HCT116 (cell line): ENCODE measurements around the gene CNTFR. TPM values are rescaled to one million over a fixed set of nuclear protein-coding genes. Genes with fewer than 3 reads are reported as not detected.

Experiments
- ATAC-seq: fragments of 200-7000 bp; cut with Tn5 transposase; 2 replicates; pipeline ENCODE4 v1.9.1; 2020; ENCODE audit warnings: mild to moderate bottlenecking, moderate library complexity
- BruUV-seq: library from RNA; stranded (reverse); fragments of 400-500 nt; replicated peaks from 2 replicates; lab custom pipeline; 2021; lab: Mats Ljungman, UMichigan
- CTCF ChIA-PET: fragments of 300-600 bp; sonication (Branson Sonifier 250); formaldehyde crosslinking; loops from one replicate; lab custom pipeline; 2021; ENCODE audit warnings: antibody characterized with exemption; lab: Charles Lee
- POLR2A ChIA-PET: fragments of 300-600, 350-600 bp; sonication (Branson Sonifier 250); formaldehyde crosslinking; loops from one replicate; lab custom pipeline; 2021; ENCODE audit warnings: antibody characterized with exemption; lab: Charles Lee
- RAD21 ChIA-PET, 2 experiments: fragments of 300-600 bp; sonication (Branson Sonifier 250); formaldehyde crosslinking; loops; one replicate each; lab custom pipeline; 2023; ENCODE audit warnings: low total read pairs in 2 of 2; ENCODE audit not compliant: uncharacterized antibody in 2 of 2, unreplicated experiment in 2 of 2, low non-redundant PET in 1 of 2; lab: Charles Lee
- DNase-seq: peaks from one replicate; pipeline ENCODE4 v3.0.0-alpha.2; 2010; ENCODE audit warnings: low read depth, low spot score
- H2AFZ ChIP-seq: fragments of 200-600 bp; shearing (Covaris generic), sonication (generic); 2 replicates; pipeline ENCODE4 v1.6.1; 2017; ENCODE audit warnings: low read depth, mixed run types, mixed read lengths, antibody characterized with exemption, low read length; ENCODE audit not compliant: poor library complexity, severe bottlenecking
- H3K27ac ChIP-seq: 2 replicates; pipeline ENCODE4 v1.5.1; 2012; ENCODE audit warnings: low read depth, low read length
- H3K27me3 ChIP-seq: fragments of 200-600 bp; sonication (generic); 2 replicates; pipeline ENCODE4 v1.6.1; 2016; ENCODE audit warnings: mixed run types, low read length, mixed read lengths; ENCODE audit not compliant: insufficient read depth
- H3K36me3 ChIP-seq, 2 experiments: fragments of 200-500 bp in 1 of 2; fragments of 200-600 bp in 1 of 2; sonication (Bioruptor generic) in 1 of 2; sonication (generic) in 1 of 2; 2 replicates each; pipeline versions ENCODE4 v1.5.1 to v1.6.1; 2014 to 2016; ENCODE audit warnings: low read length in 2 of 2, inconsistent platforms in 1 of 2, mixed read lengths in 1 of 2, mixed run types in 1 of 2; ENCODE audit not compliant: insufficient read depth in 2 of 2, control insufficient read depth in 1 of 2
- H3K4me1 ChIP-seq, 2 experiments: fragments of 200-600 bp in 1 of 2; sonication (generic) in 1 of 2; 2 replicates each; pipeline versions ENCODE4 v1.5.1 to v1.6.1; 2012 to 2017; ENCODE audit warnings: low read length in 2 of 2, inconsistent platforms in 1 of 2, mild to moderate bottlenecking in 1 of 2, mixed read lengths in 1 of 2, mixed run types in 1 of 2, moderate library complexity in 1 of 2; ENCODE audit not compliant: insufficient read depth in 2 of 2, control insufficient read depth in 1 of 2
- H3K4me2 ChIP-seq: fragments of 200-600 bp; sonication (generic); 2 replicates; pipeline ENCODE4 v1.6.1; 2017; ENCODE audit warnings: mixed run types, low read length, mixed read lengths
- H3K4me3 ChIP-seq, 2 experiments: fragments of 200-600 bp in 1 of 2; sonication (generic) in 1 of 2; replicated peaks in 1 of 2; 2 replicates each; pipeline ENCODE4 v1.5.1; 2011 to 2016; ENCODE audit warnings: low read length in 2 of 2, control low read depth in 1 of 2, low read depth in 1 of 2, mild to moderate bottlenecking in 1 of 2, mixed read lengths in 1 of 2, mixed run types in 1 of 2
- H3K79me2 ChIP-seq: fragments of 200-600 bp; sonication (generic); 2 replicates; pipeline ENCODE4 v1.6.1; 2017; ENCODE audit warnings: mild to moderate bottlenecking, mixed run types, low read length, moderate library complexity, mixed read lengths; ENCODE audit not compliant: insufficient read depth
- H3K9ac ChIP-seq: fragments of 200-600 bp; sonication (generic); 2 replicates; pipeline ENCODE4 v1.6.1; 2016; ENCODE audit warnings: low read length, mixed read lengths
- H3K9me2 ChIP-seq: fragments of 200-600 bp; sonication (generic), shearing (Covaris generic); 2 replicates; pipeline ENCODE4 v1.6.1; 2017; ENCODE audit warnings: mixed run types, mild to moderate bottlenecking, moderate library complexity; ENCODE audit not compliant: insufficient read depth
- H3K9me3 ChIP-seq, 2 experiments: fragments of 200-500 bp in 1 of 2; fragments of 200-600 bp in 1 of 2; sonication (Bioruptor generic) in 1 of 2; sonication (generic) in 1 of 2; 2 replicates each; pipeline ENCODE4 v1.6.1; 2014 to 2017; ENCODE audit warnings: low read length in 2 of 2, mixed read lengths in 2 of 2, inconsistent platforms in 1 of 2, low read depth in 1 of 2, mild to moderate bottlenecking in 1 of 2, mixed run types in 1 of 2, moderate library complexity in 1 of 2; ENCODE audit not compliant: control insufficient read depth in 1 of 2, insufficient read depth in 1 of 2
- H4K20me1 ChIP-seq: fragments of 200-600 bp; sonication (generic), shearing (Covaris generic); 2 replicates; pipeline ENCODE4 v1.6.1; 2017; ENCODE audit warnings: mixed run types, mild to moderate bottlenecking, moderate library complexity; ENCODE audit not compliant: insufficient read depth
- CBX3 ChIP-seq: IDR thresholded peaks from 2 replicates; pipeline ENCODE4 v1.6.1; 2012; ENCODE audit warnings: low read depth
- EGR1 ChIP-seq: IDR thresholded peaks from 2 replicates; pipeline ENCODE4 v1.6.1; 2012; ENCODE audit warnings: low read depth
- EZH2phosphoT487 ChIP-seq: fragments of 200-600 bp; IDR thresholded peaks from 2 replicates; pipeline ENCODE4 v1.6.1; 2018; ENCODE audit warnings: antibody characterized with exemption, borderline replicate concordance
- JUND ChIP-seq: IDR thresholded peaks from 2 replicates; pipeline ENCODE4 v1.6.1; 2012
- POLR2A ChIP-seq: IDR thresholded peaks from 2 replicates; pipeline ENCODE4 v1.7.0; 2011; ENCODE audit warnings: borderline replicate concordance; ENCODE audit not compliant: insufficient read depth, insufficient read length; ENCODE audit errors: extremely low read depth
- POLR2AphosphoS5 ChIP-seq: IDR thresholded peaks from 2 replicates; pipeline ENCODE4 v1.6.1; 2011; ENCODE audit warnings: mild to moderate bottlenecking, low read depth, low read length, moderate library complexity
- RAD21 ChIP-seq: IDR thresholded peaks from 2 replicates; pipeline ENCODE4 v1.6.1; 2012; ENCODE audit warnings: low read depth, mild to moderate bottlenecking
- REST ChIP-seq: IDR thresholded peaks from 2 replicates; pipeline ENCODE4 v1.6.1; 2012; ENCODE audit warnings: low read depth
- SRF ChIP-seq: IDR thresholded peaks from 2 replicates; pipeline ENCODE4 v1.6.1; 2012; ENCODE audit warnings: low read depth
- TCF7L2 ChIP-seq: IDR thresholded peaks from 2 replicates; pipeline ENCODE4 v1.7.0; 2011; ENCODE audit warnings: borderline replicate concordance, inconsistent platforms; ENCODE audit not compliant: insufficient read depth, insufficient read length; ENCODE audit errors: extremely low read depth
- YY1 ChIP-seq: IDR thresholded peaks from 2 replicates; pipeline ENCODE4 v1.6.1; 2011; ENCODE audit warnings: low read length, low read depth, moderate library complexity, mild to moderate bottlenecking; ENCODE audit not compliant: insufficient replicate concordance; ENCODE audit errors: extremely low read depth
- ZFX ChIP-seq: fragments of 450-650 bp; IDR thresholded peaks from 2 replicates; pipeline ENCODE4 v1.6.1; 2017
- ZNF274 ChIP-seq: fragments of 200-500 bp; sonication (Bioruptor generic); IDR thresholded peaks from 2 replicates; pipeline ENCODE4 v1.6.1; 2014; ENCODE audit warnings: mild to moderate bottlenecking, low read depth, low read length, inconsistent platforms
- intact Hi-C: fragments of 100-400 bp; cut with micrococcal nuclease; formaldehyde crosslinking; loops from 2 replicates; pipeline ENCODE4 v1.10.0; 2022
- total RNA-seq: library from RNA; stranded (reverse); gene quantifications from one replicate; pipeline ENCODE4 v1.2.1, GENCODE V29; 2021; ENCODE audit not compliant: unreplicated experiment

The CNTFR gene
- total RNA-seq, 1 experiment from 2014 or later, result not detected

- intact Hi-C loops, result no loop called here
- CTCF ChIA-PET, result interaction anchor here (1.0 to 2.5 kb wide), 11 partner anchors 10 to 85 kb away, joined by 3 to 21 read pairs (median 6); partner anchors contain the start of genes GALT and RPP25L
- no TSS peak for BruUV-seq
These were observed 43.6 kb upstream of the CNTFR start for GRCh38 chr9:34633166-34633565.

More at GRCh38 chr9:34633166-34633565, 43.6 kb upstream of the CNTFR start:
- H3K27me3 ChIP-seq, result peaks cover 4% of the 10 kb centered on the region; the same call in 1 of the 2 replicates
- ChIA-PET RAD21 (no interaction called here), POLR2A (interaction anchor here (0.8 to 1.6 kb wide), 2 partner anchors 12 to 13 kb away, joined by 3 to 7 read pairs; partner anchors contain the start of gene DCTN3)
- H3K27ac ChIP-seq, result no peak overlapping the region
- no peak overlapping the region for H3K4me2 ChIP-seq
- H3K9me3 ChIP-seq, result no peaks in the 10 kb centered on the region
- ATAC-seq (no peak), DNase-seq (no peak)
- peaks cover 0 to 12% of the 10 kb centered on the region in 2 experiments; a peak in 2 of 4 replicates for H3K36me3 ChIP-seq
- no peaks in the 10 kb centered on the region for H4K20me1 ChIP-seq
- H2AFZ ChIP-seq, result no peak overlapping the region
- TF ChIP-seq CBX3 (no peak), YY1 (no peak), REST (no peak), POLR2AphosphoS5 (no peak), JUND (no peak), RAD21 (no peak), POLR2A (no peak), ZFX (no peak), EGR1 (no peak), TCF7L2 (no peak), SRF (no peak), EZH2phosphoT487 (no peak), ZNF274 (no peak)
- no peak overlapping the region for H3K9ac ChIP-seq
- peaks cover 27% of the 10 kb centered on the region for H3K79me2 ChIP-seq
- H3K9me2 ChIP-seq, result no peaks in the 10 kb centered on the region
- H3K4me1 ChIP-seq, result peaks cover 11 to 45% of the 10 kb centered on the region in 2 experiments
- no peak overlapping the region for H3K4me3 ChIP-seq
